ACC112 (cell line): Measurements from ENCODE around the gene KCNH1.

Source experiments
- H2AFZ ChIP-seq: fragments of 200-600 bp; sonication (generic); one replicate; pipeline ENCODE4 v1.6.0; 2017; ENCODE audit warnings: antibody characterized with exemption, low read length; ENCODE audit not compliant: unreplicated experiment
- H3K27ac ChIP-seq: fragments of 200-600 bp; sonication (generic); 2 replicates; pipeline ENCODE4 v1.5.1; 2014; ENCODE audit warnings: low read depth, mild to moderate bottlenecking, antibody characterized with exemption, low read length, moderate library complexity
- H3K27me3 ChIP-seq: fragments of 200-600 bp; sonication (generic); 2 replicates; pipeline ENCODE4 v1.6.1; 2014; ENCODE audit warnings: mild to moderate bottlenecking, antibody characterized with exemption, low read length, moderate library complexity, mixed read lengths; ENCODE audit not compliant: insufficient read depth
- H3K36me3 ChIP-seq: fragments of 200-600 bp; sonication (generic); 2 replicates; pipeline ENCODE4 v1.6.1; 2016; ENCODE audit warnings: mild to moderate bottlenecking, antibody characterized with exemption, low read length, moderate library complexity, mixed read lengths; ENCODE audit not compliant: insufficient read depth
- H3K4me1 ChIP-seq: fragments of 200-600 bp; sonication (generic); one replicate; pipeline ENCODE4 v1.6.1; 2016; ENCODE audit warnings: low read length, mixed read lengths; ENCODE audit not compliant: insufficient read depth, unreplicated experiment, control insufficient read depth
- H3K4me3 ChIP-seq: fragments of 200-600 bp; sonication (generic); 2 replicates; pipeline ENCODE4 v1.5.1; 2014; ENCODE audit warnings: mild to moderate bottlenecking, low read depth, low read length
- H3K79me2 ChIP-seq: fragments of 200-600 bp; sonication (generic); one replicate; pipeline ENCODE4 v1.6.0; 2016; ENCODE audit warnings: low read length; ENCODE audit not compliant: control insufficient read depth, unreplicated experiment, insufficient read depth

Gene KCNH1

DNA sequence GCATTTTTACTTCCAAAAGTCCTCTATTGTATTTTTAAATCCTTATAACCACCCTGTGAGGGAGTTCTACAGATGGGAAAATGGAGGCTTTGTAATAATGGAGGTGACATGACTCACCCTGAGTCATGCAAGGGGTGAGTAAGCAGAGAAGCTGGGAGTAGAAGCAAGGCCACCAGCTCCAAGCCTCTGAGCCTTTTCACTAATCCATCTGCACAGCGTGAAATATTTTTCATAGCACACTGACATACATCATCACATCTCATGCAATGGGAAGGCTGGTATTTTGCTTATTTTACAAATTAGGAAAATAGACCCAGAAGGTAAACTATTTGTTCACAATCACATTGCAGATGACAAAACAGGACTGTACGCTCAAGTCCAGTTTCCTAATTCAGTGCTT is 96.9 kb downstream of the KCNH1 start:
- no peak overlapping the region for H3K4me3 ChIP-seq
- H3K27me3 ChIP-seq = no peaks in the 10 kb centered on the region
- no peak overlapping the region for H2AFZ ChIP-seq
- H3K79me2 ChIP-seq = no peaks in the 10 kb centered on the region
- no peaks in the 10 kb centered on the region for H3K4me1 ChIP-seq
- no peak overlapping the region for H3K27ac ChIP-seq
- H3K36me3 ChIP-seq = no peaks in the 10 kb centered on the region

DNA sequence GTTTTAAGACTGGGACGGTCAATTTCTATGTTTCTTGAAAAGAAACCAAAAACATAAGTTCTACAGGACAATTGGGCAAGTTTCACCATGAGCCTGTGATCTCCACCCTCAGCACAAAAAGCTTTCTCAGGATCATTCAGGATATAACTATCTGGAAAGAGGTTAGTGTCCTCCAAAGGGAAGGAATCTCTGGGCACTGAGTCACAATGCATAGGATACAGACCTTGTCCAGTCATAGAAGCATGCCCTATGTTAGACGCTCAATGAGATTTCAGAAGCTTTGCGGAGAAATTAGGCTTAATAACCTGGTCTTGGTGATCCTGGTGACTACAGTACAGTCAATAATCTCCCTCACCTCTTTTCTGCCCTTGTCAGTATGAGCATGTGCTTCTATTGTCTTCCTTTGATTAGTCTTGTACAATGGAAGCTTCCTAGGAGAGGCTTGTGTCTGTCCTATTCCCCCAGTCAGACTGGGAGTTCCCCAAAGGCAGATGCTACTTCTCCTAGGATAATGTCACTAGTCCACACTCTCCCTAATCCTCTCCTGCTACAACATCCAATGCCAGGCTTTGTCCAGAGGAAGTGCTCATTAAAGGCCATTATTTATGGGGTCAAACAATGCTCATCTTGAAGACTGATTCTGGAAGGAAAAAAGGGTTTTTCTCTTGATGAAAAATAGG is 97.4 kb downstream of the KCNH1 start:
- no peak overlapping the region for H3K27ac ChIP-seq
- no peaks in the 10 kb centered on the region for H3K79me2 ChIP-seq
- no peak overlapping the region for H2AFZ ChIP-seq
- H3K36me3 ChIP-seq = no peaks in the 10 kb centered on the region
- H3K27me3 ChIP-seq = no peaks in the 10 kb centered on the region
- no peak overlapping the region; the same call in 1 of the 2 replicates for H3K4me3 ChIP-seq
- H3K4me1 ChIP-seq = no peaks in the 10 kb centered on the region

DNA sequence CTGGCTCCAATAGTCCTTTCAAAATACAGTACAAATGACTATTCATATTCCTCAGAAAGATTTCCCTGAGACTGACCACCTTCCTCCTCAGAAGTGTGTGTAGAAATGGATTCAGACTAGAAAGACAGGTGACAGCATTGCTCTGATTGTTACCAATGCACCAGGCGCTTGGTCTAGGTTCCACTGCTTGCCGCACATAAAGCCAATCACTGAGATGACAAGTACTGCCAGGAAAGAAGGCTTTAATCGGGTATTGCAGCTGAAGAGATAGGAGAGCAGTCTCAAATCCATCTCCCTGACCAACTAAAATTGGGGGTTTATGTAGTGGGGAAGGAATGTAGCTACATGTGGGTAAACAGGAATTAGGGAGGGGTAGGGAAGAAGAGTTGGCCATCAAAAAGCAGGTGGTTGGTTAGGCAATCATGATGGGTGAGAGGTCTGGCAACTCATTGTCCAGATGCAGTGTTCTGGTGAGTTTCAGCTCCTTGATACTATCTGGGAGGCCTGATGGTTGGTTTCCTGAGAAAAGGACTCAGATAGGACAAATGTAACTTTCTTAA is 98.0 kb downstream of the KCNH1 start:
- Histone ChIP-seq H3K79me2 (no peaks in the 10 kb centered on the region), H2AFZ (no peak overlapping the region), H3K27ac (no peak overlapping the region), H3K27me3 (no peaks in the 10 kb centered on the region), H3K36me3 (no peaks in the 10 kb centered on the region), H3K4me1 (no peaks in the 10 kb centered on the region), H3K4me3 (no peak overlapping the region)

DNA sequence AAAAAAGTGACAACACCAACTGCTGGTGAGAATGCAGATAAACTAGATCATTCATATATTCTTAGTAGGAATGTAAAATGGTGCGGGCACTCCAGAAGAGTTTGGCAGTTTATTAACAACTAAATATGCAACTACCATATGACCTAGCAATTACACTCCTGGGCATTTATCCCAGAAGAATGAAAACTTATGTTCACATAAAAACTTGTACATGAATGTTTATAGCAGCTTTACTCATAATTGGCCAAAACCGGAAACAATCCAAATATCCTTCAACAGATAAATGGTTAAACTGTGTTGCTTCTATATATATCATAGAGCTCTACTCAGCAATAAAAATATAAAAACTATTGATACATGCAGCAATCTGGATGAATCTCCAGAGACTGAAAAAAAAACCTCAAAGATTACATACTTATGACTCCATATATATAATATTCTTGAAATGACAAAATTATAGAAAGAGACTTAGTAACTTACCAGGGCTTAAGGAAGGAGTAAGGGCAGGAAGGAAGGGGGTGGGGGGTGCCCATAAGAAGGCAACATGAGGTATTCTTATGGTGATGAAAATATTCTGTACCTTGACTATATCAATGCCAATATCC is 99.9 kb downstream of the KCNH1 start:
- Histone ChIP-seq H3K27ac (no peak overlapping the region), H3K79me2 (no peaks in the 10 kb centered on the region), H3K27me3 (no peaks in the 10 kb centered on the region), H3K36me3 (no peaks in the 10 kb centered on the region), H3K4me1 (no peaks in the 10 kb centered on the region), H2AFZ (no peak overlapping the region), H3K4me3 (no peak overlapping the region)

DNA sequence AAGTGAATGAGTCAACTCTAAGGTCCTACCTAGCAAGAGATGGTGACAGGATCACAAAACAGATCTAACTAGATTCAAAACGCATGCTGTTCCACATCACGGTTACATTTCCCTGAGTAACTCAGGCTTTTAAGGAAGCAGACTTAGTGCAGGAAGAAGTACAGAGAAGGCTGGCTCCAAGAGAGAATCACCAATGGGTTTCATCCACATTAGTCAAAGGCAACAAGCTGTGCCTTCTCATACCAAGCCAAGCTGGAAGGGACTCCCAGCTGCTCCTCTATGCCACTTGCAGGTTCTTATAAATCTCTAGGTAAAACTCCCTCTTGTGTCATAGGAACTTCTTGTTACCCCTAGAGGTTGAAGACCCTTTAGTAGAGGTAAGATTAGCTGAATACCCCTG is 109.0 kb downstream of the KCNH1 start:
- Histone ChIP-seq H3K4me3 (no peak overlapping the region), H3K36me3 (no peaks in the 10 kb centered on the region), H3K4me1 (no peaks in the 10 kb centered on the region), H2AFZ (no peak overlapping the region), H3K27ac (no peak overlapping the region), H3K27me3 (no peaks in the 10 kb centered on the region), H3K79me2 (no peaks in the 10 kb centered on the region)

DNA sequence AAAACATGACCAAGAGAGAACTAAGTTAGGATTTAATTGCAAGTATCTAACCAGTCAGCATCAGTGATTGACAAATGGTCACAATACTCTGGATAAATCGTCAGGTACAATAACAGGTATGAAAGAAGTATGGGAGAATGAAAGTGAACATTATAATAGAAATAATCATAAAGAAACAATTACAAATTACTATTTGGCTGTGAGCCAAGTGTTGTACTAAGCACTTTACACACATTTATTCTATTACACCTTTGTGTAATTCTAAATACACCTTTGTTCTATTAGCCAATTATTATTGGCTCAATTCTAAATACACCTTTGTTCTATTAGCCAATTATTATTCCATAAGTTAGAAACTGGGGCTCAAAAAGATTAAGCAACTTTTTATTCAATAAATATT is 114.7 kb downstream of the KCNH1 start:
- Histone ChIP-seq H3K27me3 (no peaks in the 10 kb centered on the region), H3K4me1 (no peaks in the 10 kb centered on the region), H3K27ac (no peak overlapping the region), H3K4me3 (no peak overlapping the region), H2AFZ (no peak overlapping the region), H3K79me2 (no peaks in the 10 kb centered on the region), H3K36me3 (no peaks in the 10 kb centered on the region)

DNA sequence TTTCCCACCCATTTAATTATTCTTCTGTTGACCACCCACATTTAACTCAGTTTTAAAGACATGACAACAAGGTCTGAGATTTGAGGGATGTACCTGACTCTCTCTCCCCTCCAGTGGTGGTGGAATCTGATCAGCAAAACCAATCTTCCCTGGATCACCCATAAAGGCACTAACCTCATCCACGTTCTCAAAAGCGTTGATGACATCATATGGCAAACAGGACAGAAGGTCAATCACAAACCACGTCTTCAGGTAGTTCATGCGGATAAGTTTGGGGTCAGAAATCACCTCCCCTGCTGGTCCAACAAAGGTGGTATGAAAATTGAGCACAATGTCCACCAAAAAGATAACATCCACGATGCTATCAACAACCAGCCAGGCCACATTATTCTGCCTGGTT is 115.3 kb downstream of the KCNH1 start:
- H3K4me3 ChIP-seq = no peak overlapping the region

DNA sequence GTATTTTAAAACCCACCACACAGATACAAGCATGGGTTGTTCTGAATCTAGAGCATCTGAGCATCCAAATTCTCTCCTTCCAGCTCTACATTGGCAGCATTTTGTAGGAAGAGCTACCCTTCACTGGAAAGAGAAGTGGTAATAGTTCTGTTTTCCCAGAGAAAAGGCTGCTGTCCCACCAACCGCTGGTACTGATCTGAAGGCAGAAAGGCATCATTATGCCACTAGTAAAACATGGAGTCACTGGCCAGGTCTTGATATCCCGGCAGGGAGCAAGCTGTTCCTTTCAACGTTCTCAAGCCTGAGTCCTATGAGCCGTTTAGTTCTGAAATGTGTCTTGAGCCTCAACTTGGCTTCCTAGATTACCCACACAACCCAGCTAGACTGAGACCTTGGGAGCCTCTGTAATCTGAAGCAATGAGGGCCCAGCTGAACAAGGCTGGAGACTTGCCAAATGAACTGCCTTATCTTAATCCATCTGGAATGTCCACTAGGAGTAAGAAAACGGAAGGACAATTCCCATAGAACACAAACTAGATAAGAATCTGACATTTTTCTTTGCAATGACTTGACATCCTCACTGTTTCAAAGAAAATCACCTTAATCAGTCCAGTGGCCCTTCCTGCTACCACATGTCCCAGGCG is 116.8 kb downstream of the KCNH1 start:
- Histone ChIP-seq H3K27ac (no peak overlapping the region), H3K4me3 (no peak overlapping the region), H2AFZ (no peak overlapping the region), H3K36me3 (no peaks in the 10 kb centered on the region), H3K27me3 (no peaks in the 10 kb centered on the region), H3K4me1 (no peaks in the 10 kb centered on the region), H3K79me2 (no peaks in the 10 kb centered on the region)

More for the DNA sequence above, 115.3 kb downstream of the KCNH1 start:
- no peak overlapping the region for H3K27ac ChIP-seq
- H2AFZ ChIP-seq = no peak overlapping the region
- H3K4me1 ChIP-seq = no peaks in the 10 kb centered on the region
- H3K36me3 ChIP-seq = no peaks in the 10 kb centered on the region
- no peaks in the 10 kb centered on the region for H3K27me3 ChIP-seq
- no peaks in the 10 kb centered on the region for H3K79me2 ChIP-seq

DNA sequence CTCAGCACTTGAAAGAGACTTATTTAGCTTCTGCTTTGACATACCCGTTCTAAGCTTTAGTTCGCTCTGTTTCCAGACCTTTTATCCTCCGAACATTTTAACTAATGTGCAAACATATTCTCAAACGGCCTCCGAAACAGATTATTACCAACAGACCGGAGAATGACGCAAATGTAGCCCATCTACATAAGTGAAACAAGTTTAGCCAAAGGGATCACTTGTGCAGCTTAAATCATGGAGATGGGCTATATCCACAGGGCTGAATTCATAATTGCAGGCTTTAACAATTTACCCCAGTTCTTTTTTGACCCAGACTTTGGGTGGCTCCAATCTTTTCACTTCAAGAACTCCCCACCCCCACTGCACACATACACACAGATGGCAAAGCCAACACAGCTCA is 119.7 kb downstream of the KCNH1 start:
- H2AFZ ChIP-seq = no peak overlapping the region
- no peaks in the 10 kb centered on the region for H3K27me3 ChIP-seq
- H3K36me3 ChIP-seq = no peaks in the 10 kb centered on the region
- H3K4me3 ChIP-seq = no peak overlapping the region
- H3K79me2 ChIP-seq = no peaks in the 10 kb centered on the region
- H3K4me1 ChIP-seq = no peaks in the 10 kb centered on the region
- H3K27ac ChIP-seq = no peak overlapping the region

DNA sequence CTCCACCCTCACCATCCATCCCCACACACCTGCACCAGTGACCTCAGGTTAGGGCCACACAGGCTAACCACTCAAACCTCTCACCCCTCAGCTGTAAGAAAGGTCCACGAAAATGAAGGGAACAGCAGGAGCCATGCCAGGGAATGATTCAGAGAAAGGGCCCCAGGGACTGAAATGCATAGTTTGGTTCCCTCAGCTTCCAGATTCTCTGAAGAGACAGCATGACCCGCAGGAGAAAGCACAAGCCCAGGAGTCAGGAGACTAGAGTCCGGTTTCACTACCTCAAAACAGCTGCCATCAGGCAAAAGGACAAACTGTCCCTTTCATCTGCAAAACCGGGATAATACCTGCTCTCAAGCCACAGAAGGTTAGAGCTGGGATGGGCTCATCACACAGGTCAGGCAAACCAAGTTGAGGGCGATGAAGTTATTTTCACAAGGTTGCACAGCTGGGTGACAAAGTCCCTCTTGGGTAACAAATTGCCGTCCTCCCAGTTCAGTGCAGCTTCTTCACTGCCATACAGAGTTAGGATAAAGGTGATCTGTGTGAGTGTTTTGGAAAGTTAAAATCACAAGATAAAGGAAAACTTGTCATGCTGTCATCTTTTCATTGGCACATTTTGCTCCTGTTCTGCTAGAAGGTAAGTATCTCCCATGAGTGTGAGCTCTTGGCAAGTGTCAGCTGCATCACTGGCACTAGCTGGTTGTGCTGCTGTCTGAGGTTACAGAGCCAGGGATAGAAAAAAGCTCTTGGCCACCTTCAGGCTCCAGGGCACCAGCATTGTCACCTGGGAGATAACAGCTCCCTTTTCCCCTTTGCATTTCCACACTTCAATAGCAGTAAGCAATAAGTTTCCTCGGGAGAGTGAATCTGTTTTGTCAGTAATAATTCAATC is 120.4 kb downstream of the KCNH1 start:
- Histone ChIP-seq H3K4me3 (no peak overlapping the region), H3K36me3 (no peaks in the 10 kb centered on the region), H3K4me1 (no peaks in the 10 kb centered on the region), H3K79me2 (no peaks in the 10 kb centered on the region), H2AFZ (no peak overlapping the region), H3K27ac (no peak overlapping the region), H3K27me3 (no peaks in the 10 kb centered on the region)
